NT2/D1 (cell line): ENCODE results near the gene TPP2.

ENCODE experiments used
- SUZ12 ChIP-seq: IDR thresholded peaks from 2 replicates; pipeline ENCODE4 v1.6.1; 2011; ENCODE audit not compliant: insufficient read length, insufficient read depth; ENCODE audit errors: extremely low read depth
- YY1 ChIP-seq: IDR thresholded peaks from 2 replicates; pipeline ENCODE4 v1.6.1; 2011; ENCODE audit not compliant: insufficient read length, insufficient read depth

DNA sequence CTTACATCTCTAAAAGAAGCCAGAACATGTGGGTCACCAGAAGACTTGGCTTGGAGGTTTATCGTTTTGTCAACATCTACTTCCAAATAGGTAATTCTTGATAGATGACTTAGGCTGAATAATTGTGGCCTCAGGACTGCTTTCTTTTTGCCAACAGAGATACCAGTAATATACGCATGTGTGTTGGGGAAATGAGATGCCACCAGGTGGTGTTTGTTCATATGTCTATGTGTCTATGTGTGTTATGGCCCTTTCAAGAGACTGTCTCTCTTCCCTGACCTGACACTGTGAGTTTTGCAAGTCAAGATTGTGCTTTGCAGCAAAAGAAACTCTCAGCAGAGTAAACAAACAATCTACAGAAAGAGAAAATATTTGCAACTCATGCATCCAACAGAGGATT is 129.6 kb downstream of the TPP2 start:
- no peak for TF ChIP-seq SUZ12
- TF ChIP-seq YY1: no peak
